DMS 273 treated with DMSO at 0.1 percent for 48 hours (cell line): ENCODE results near the gene JAK2.
"Not testable (repeated sequence)": the region's sequence is repeated elsewhere in the genome, so short reads cannot be mapped to it uniquely, and the experiment has no call there.

Source experiments
- DNase-seq: peaks from one replicate; lab custom pipeline; 2025; lab: John Stamatoyannopoulos, UW

JAK2 gene

DNA sequence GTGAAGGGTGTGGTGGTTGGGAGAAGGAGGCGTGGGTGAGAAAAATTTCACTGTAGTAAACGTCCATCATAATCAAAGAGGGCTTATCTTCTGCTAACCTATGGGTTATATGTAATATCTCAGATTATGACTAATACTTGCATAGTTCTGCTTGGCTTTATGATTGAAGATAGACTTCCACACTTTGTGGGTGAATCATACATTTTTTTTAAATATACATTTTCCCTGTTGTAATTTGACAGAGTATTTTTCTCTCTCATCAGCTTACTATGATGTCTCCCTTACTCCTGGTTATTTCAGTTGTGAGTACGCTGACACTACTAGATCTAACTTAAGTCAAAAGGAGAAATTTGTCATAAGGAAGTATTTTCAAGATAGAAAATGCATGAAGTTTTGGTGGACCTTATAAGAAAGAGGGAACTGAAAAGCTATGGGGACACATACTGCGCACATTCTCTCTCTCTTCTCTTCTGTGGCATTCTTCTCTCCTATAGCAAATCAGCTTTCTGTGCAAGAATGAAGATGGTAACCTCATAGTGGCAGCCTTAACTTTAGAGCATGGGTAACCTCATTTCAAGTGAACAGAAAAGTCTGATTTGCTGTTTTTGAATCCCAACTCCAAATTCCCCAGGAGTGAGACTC lies 4.9 kb upstream of the JAK2 start:
- no peak for DNase-seq

DNA sequence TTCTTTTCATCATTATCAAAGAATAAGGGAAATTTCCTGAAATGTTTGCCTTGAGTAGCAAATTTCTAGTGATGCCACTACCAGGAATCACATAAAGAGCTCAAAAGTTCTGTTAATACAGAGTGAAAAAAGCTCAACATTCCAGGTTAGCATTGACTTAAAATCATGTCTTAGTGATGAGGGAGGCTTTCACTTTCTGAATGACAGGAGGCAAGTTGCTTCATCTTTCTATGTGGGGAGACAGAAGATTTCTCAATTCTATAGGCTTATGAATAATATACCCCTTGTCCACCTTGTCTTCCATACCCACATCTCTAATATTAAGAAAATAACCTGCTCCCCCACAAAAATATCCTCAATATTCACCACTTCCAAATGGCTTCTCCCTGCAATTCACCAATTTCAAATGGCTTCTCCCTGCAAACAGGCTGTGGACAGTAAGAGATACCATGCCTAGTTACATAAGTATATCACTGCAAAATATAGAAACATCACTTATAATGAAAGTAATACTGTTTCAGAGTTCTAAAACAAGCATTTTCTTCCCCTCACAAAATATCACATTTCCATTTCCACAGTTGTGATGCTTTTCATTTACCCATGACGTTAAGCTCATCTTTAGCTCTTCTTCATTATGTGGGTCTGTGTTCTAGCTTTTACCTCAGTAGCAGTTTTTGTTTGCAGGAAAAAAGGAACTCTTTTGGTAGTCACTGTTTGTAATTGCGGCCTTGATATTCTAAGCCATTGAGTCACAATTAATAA lies 2.2 kb upstream of the JAK2 start:
- DNase-seq = no peak

DNA sequence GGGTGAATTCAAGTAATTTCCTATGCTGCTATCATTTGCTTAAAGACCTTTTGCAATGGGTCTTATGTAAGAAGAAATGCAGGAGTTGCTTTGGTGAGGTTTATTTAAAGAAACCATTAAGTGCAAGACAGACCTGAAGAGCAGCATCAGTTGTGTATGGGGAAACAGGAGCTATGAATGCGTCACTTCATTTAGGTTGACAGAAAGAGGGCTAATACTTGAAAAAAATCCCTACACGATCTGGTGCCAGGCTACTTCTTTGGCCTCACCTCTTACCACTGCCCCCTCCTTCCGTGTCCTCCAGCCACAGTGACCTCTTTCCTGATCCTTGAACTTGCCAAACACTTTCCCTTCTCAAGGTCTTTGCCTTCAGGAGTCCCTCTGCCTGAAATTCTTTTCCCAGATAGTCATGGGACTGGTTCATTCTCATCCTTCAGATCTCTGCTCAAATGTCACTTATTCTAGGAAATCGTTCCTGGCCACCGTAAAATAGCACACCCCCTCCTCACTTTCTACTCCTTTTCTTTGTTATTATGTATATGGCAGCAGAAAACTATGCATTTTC lies 1.4 kb upstream of the JAK2 start:
- DNase-seq = no peak

GRCh38 chr9:4984171-4984620 lies 876 bp upstream of the JAK2 start:
- no peak for DNase-seq

DNA sequence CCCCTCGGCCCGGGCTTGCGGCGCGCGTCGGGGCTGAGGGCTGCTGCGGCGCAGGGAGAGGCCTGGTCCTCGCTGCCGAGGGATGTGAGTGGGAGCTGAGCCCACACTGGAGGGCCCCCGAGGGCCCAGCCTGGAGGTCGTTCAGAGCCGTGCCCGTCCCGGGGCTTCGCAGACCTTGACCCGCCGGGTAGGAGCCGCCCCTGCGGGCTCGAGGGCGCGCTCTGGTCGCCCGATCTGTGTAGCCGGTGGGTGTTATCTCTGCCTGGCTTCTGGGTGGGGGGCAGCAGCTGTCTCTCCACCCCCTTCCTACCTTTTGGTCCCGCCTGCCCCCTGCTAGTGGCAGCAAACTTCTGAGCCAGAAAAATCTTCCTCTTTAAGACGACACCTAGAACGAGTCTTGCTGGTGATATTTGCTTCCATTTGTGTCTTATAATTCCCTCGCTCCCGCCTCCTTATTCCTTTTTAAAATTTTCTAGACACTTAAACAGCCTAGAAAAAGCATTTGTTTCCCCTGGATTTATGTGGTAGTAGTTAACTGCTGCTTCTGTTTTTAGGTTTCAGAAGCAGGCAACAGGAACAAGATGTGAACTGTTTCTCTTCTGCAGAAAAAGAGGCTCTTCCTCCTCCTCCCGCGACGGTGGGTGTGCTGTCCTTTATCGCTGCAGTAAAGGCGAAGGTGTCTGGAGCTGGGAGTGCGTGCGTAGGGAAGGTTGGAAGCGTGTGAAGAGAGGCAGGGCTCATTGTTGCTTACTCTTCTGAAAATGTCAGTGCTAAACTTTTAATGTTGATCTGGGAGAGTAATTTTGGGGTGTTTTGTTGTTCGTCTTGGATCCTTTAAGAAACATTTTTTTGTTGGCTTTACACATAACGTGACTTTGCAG lies 554 bp downstream of the JAK2 start:
- no peak for DNase-seq

GRCh38 chr9:4986296-4986695 lies 1.2 kb downstream of the JAK2 start:
- DNase-seq = no peak

GRCh38 chr9:4986783-4987182 lies 1.7 kb downstream of the JAK2 start:
- no peak for DNase-seq

GRCh38 chr9:4987961-4988421 lies 2.9 kb downstream of the JAK2 start:
- peak; percentile 6 for DNase-seq

GRCh38 chr9:4992872-4993271 lies 7.8 kb downstream of the JAK2 start:
- no peak for DNase-seq

DNA sequence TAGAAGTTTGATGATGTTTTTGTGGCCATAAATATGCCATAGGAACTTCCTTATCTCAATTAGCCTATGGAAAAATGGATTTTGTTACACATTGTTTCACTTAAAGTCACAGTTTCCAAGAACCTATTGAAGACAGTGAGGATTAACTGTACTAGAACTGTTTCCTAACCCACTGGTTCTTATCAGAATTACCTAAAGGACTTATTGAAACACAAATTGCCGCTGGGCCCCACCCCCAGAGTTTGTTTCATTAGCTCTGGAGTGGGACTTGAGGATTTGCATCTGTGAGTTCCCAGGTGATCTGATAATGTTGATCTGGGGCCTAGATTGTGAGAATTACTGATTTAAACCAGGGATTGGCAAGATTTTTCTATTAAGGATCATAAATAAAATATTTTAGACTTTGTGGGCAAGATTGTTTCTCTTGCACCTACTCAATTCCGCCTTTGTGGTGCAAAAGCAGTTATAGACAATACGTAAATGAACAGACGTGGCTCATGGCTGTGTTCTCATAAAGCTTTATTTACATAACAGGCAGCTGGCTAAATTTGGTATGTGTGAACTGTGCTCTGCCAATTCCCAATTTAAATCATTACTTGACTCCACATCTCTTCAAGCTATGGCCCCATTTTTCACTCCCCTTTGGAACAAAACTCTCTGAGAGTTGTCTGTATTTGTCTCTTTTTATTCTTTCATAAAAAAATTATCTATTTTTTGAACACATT lies 9.3 kb downstream of the JAK2 start:
- DNase-seq = no peak

DNA sequence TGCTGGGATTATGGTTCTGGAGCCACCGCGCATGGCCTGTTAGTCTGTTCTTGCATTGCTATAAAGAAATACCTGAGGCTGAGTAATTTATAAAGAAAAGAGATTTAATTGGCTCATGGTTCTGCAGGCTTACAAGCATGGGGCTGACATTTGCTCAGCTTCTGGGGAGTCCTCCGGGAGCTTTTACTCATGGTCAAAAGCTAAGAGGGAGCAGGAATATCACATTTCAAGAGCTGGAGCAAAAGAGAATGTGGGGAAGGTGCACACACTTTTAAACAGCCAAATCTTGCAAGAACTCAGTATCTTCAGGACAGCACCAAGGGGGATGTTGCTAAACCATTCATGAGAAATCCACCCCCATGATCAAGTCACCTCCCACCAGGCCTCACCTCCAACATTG lies 12.1 kb downstream of the JAK2 start:
- no peak for DNase-seq

DNA sequence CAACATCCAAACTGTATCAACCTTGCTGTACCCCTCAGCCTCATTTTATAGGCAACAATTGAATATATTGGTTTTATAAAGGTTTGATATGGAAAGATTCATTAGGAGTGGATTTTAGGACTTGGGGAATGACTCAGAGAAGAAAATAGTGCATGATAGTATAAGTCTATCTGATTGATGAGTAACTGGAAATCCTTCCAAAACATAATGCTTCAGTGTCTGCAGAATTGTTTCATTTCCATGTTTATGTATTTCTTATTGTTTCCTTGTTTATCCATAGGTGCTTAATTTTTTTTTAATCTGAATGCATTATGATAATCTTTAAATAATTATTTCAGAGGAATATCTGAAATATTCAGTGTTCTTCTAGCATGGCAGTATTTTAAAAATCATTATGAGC lies 12.6 kb downstream of the JAK2 start:
- no peak for DNase-seq

- DNase-seq = no peak
Measured at GRCh38 chr9:5002811-5003210, 17.7 kb downstream of the JAK2 start.

GRCh38 chr9:5004481-5004880 lies 19.4 kb downstream of the JAK2 start:
- DNase-seq = no peak

- DNase-seq = no peak
Measured at GRCh38 chr9:5008202-5008601, 23.1 kb downstream of the JAK2 start.

- DNase-seq = no peak
Measured at GRCh38 chr9:5013374-5013773, 28.3 kb downstream of the JAK2 start.

DNA sequence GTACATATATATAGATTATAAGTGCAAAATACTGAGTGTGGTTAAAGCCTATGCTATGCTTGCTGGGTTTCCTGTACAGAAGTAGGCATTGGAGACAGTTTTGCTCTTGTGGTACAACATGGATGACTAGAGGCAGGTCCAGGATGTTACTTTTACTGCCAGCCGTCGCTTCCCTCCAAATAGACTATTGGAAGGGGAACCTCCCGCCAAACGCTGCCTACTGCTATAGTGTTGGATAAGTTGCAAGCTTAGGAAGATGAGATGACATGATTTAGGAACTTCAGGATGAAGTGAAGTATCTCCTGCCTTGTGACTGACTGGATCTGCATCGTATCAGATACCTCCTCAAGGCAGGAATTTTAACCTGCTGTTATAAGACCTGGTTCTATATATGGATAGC lies 30.9 kb downstream of the JAK2 start:
- DNase-seq = no peak

GRCh38 chr9:5025416-5025815 lies 40.3 kb downstream of the JAK2 start:
- DNase-seq = no peak

- DNase-seq = not testable (repeated sequence)
Measured at GRCh38 chr9:5031941-5032340, 46.9 kb downstream of the JAK2 start.

- DNase-seq = no peak
Measured at GRCh38 chr9:5040730-5041389, 55.8 kb downstream of the JAK2 start.
